Neutrophil (primary cell): ENCODE measurements around the gene HTR4.

Experiments
- H3K27ac ChIP-seq: fragments of 200-600 bp; sonication (generic); 2 replicates; pipeline ENCODE4 v1.5.1; 2016; ENCODE audit warnings: mild to moderate bottlenecking, moderate library complexity
- H3K27me3 ChIP-seq: fragments of 200-600 bp; sonication (generic); 2 replicates; pipeline ENCODE4 v1.6.0; 2016; ENCODE audit warnings: mild to moderate bottlenecking
- H3K36me3 ChIP-seq: fragments of 200-600 bp; sonication (generic); 2 replicates; pipeline ENCODE4 v1.5.1; 2017
- H3K4me1 ChIP-seq, 2 experiments: fragments of 200-600 bp in 1 of 2; sonication (generic) in 1 of 2; 1 replicate in 1 of 2; 2 replicates in 1 of 2; pipeline versions ENCODE4 v1.5.1 to v1.6.1; 2013 to 2016; ENCODE audit warnings: low read depth in 1 of 2, low read length in 1 of 2, mild to moderate bottlenecking in 1 of 2, moderate library complexity in 1 of 2; ENCODE audit not compliant: control insufficient read depth in 1 of 2, insufficient read depth in 1 of 2
- H3K4me3 ChIP-seq, 2 experiments: fragments of 200-600 bp in 1 of 2; sonication (generic) in 1 of 2; 1 replicate in 1 of 2; 2 replicates in 1 of 2; pipeline ENCODE4 v1.5.1; 2013 to 2016; ENCODE audit warnings: low read depth in 1 of 2, low read length in 1 of 2, mild to moderate bottlenecking in 1 of 2, moderate library complexity in 1 of 2
- H3K9me3 ChIP-seq: fragments of 200-600 bp; sonication (generic); 2 replicates; pipeline ENCODE4 v1.5.1; 2016
- CTCF ChIP-seq: fragments of 200-600 bp; sonication (generic); IDR thresholded peaks from 2 replicates; pipeline ENCODE4 v1.5.1; 2016; ENCODE audit warnings: antibody characterized with exemption

HTR4 gene

DNA sequence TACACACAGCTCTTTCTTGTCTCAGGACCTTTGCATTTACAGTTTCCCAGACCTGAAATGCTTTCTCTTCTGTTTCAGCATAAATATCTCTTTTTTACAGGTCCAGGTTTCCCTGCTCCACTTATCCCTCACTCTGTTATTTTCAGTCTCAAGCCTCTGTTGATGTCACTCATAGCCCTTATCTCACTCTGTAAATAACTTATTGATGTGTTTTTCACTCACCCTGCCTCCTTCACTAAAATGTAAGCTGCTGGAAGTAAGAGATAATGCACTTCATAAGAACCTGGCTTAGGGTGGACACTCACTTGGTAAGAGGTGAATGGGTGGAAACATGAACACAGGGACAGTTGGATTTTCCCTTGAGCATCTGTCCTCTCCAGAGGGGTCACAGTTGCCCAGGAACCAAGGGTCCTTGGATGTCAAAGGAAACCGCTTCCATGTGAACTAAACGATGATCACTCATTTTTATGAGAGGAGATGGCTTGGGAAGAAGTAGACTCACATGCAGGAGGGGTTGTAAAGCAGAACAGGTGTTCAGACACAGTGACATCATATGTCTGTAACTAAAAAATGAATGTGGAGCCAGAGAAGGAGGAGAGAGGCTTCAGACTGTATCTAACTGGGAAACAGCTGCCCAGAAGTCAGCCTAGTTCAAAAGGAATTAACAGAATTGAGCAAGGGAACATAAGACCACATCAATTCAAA lies 5.5 kb upstream of the HTR4 start:
- Histone ChIP-seq H3K4me1 (no peaks in the 10 kb centered on the region), H3K27me3 (peaks cover 83% of the 10 kb centered on the region), H3K36me3 (no peaks in the 10 kb centered on the region), H3K9me3 (no peaks in the 10 kb centered on the region), H3K4me3 (no peak overlapping the region), H3K27ac (no peak overlapping the region)
- no peak for TF ChIP-seq CTCF

DNA sequence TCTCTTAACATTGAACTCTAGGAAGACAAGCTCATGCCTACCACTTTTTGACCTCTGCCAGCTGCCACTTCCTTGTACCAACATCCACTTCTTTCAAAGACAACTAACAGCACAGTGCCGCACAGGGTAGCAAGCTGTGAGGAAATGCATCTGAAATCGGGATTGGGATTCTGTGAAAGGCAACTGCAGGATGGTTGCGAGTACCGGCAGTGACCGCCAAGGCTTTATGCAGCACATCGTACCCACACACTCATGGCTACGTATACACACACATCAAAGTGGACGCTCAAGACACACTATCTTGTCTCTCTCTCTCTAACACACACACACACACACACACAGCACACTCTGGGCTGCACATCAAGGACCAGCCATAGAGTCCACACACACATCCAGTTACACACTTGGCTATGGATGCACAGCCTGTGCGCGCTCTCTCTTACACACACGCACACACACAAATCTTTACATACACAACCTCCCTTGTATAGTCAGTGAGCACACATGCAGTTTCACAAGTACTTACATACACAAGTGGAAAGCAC lies 964 bp downstream of the HTR4 start:
- no peaks in the 10 kb centered on the region for H3K9me3 ChIP-seq
- H3K4me1 ChIP-seq = no peaks in the 10 kb centered on the region
- no peaks in the 10 kb centered on the region for H3K36me3 ChIP-seq
- no peak overlapping the region for H3K4me3 ChIP-seq
- H3K27ac ChIP-seq = no peak overlapping the region
- TF ChIP-seq CTCF = no peak
- peaks cover 87% of the 10 kb centered on the region for H3K27me3 ChIP-seq

DNA sequence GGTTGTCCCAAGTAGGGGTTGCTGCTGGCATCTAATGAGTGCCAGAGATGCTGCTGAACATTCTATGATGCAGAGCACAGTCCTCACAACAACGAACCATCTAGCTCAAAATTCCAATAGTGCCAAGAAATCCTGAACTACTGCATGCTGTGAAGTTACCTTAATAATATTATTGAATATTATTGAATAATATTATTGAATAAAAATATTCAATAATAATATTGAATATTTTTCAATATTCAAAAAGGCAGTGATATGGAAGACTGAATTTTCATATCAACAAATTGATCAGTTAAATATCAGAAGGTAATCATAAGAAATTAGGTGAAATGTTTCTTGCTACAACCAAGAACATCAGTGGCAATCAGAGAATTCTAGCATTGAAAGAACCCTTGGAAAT lies 2.8 kb downstream of the HTR4 start:
- TF ChIP-seq CTCF = no peak
- Histone ChIP-seq H3K4me3 (no peak overlapping the region), H3K27me3 (peaks cover 70% of the 10 kb centered on the region), H3K9me3 (no peaks in the 10 kb centered on the region), H3K4me1 (no peaks in the 10 kb centered on the region), H3K27ac (no peak overlapping the region), H3K36me3 (no peaks in the 10 kb centered on the region)

DNA sequence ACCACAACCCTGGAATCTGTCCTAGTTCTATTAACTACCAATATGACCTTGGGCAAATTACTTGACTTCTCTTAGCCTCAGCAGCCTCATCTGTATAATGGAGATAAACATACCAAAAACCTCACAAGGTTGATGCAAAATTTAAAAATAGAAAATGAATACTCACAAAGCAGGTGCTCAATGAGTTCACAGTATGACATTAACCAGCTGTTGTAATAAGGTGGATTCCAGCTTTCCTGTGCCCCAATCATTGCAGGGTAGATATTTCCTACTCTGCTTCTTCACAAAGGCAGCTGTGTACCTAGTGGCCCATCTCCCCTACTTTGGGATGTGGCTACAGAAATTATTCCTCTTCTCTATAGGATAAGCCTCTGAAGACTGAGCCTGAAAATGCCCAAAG lies 8.8 kb downstream of the HTR4 start:
- no peaks in the 10 kb centered on the region for H3K9me3 ChIP-seq
- no peak for TF ChIP-seq CTCF
- H3K36me3 ChIP-seq = no peaks in the 10 kb centered on the region
- peaks cover 48% of the 10 kb centered on the region for H3K27me3 ChIP-seq
- no peak overlapping the region for H3K4me3 ChIP-seq
- no peaks in the 10 kb centered on the region for H3K4me1 ChIP-seq
- H3K27ac ChIP-seq = no peak overlapping the region

DNA sequence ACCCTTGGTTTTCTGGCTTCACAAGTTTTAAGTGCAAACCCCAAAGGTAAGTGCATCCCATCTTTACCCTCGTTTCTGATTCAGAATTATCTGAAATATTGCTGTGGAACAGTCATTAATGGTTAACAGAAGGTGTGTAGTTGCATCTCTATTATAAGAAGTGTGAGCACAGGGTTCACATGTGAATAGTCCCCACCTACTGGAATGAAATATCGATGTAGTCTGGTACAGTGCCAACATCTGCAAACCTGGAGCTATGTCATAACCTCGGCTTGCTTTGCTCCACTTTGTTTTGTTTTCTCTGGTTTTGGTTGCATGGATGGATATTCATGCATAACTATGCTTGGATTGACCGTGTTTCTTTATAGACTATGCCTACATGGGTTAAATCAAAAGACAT lies 12.6 kb downstream of the HTR4 start:
- TF ChIP-seq CTCF = no peak
- Histone ChIP-seq H3K9me3 (no peaks in the 10 kb centered on the region), H3K36me3 (no peaks in the 10 kb centered on the region), H3K4me3 (no peak overlapping the region), H3K4me1 (no peaks in the 10 kb centered on the region), H3K27ac (no peak overlapping the region), H3K27me3 (peaks cover 41% of the 10 kb centered on the region)
